Neuronal stem cell (in vitro differentiated cells): ENCODE measurements around the gene KRT71.
A peak's percentile ranks its signal among the peaks of the same experiment; 100 is the strongest.

Experiments
- DNase-seq: peaks from one replicate; pipeline ENCODE4 v3.0.0-alpha.2; 2013; ENCODE audit warnings: low spot score
- H2AFZ ChIP-seq: one replicate; pipeline ENCODE4 v1.6.1; 2013; ENCODE audit warnings: mild to moderate bottlenecking, low read length, inconsistent platforms
- H2AK5ac ChIP-seq: 2 replicates; pipeline ENCODE4 v1.6.1; 2013; ENCODE audit warnings: low read depth, mild to moderate bottlenecking, inconsistent platforms, low read length, moderate library complexity, mixed read lengths
- H2BK120ac ChIP-seq: 2 replicates; pipeline ENCODE4 v1.6.1; 2013; ENCODE audit warnings: low read depth, mild to moderate bottlenecking, inconsistent platforms, low read length, moderate library complexity, mixed read lengths
- H2BK12ac ChIP-seq: one replicate; pipeline ENCODE4 v1.6.1; 2013; ENCODE audit warnings: low read length, inconsistent platforms
- H2BK15ac ChIP-seq: 2 replicates; pipeline ENCODE4 v1.6.1; 2013; ENCODE audit warnings: mild to moderate bottlenecking, low read length, inconsistent platforms, mixed read lengths
- H2BK5ac ChIP-seq: one replicate; pipeline ENCODE4 v1.6.1; 2013; ENCODE audit warnings: inconsistent platforms, mild to moderate bottlenecking, low read length, moderate library complexity
- H3K14ac ChIP-seq: one replicate; pipeline ENCODE4 v1.6.1; 2013; ENCODE audit warnings: low read length, inconsistent platforms
- H3K18ac ChIP-seq: 2 replicates; pipeline ENCODE4 v1.6.1; 2013; ENCODE audit warnings: low read length, inconsistent platforms
- H3K23ac ChIP-seq: 2 replicates; pipeline ENCODE4 v1.6.1; 2013; ENCODE audit warnings: low read depth, mild to moderate bottlenecking, mixed read lengths, low read length, inconsistent platforms; ENCODE audit not compliant: poor library complexity
- H3K27ac ChIP-seq: replicated peaks from 3 replicates; pipeline ENCODE4 v1.5.1; 2013; ENCODE audit warnings: low read length, inconsistent platforms
- H3K27me3 ChIP-seq, 3 experiments: 2 replicates each; pipeline ENCODE4 v1.6.1; 2013; ENCODE audit warnings: low read length in 3 of 3, mild to moderate bottlenecking in 2 of 3, inconsistent platforms in 1 of 3, low read depth in 1 of 3, mixed read lengths in 1 of 3, moderate library complexity in 1 of 3; ENCODE audit not compliant: control insufficient read depth in 3 of 3, insufficient read depth in 3 of 3
- H3K36me3 ChIP-seq, 2 donors: replicated peaks in 1 of 2; 2 replicates each; pipeline ENCODE4 v1.6.1; 2013; ENCODE audit warnings: low read length in 2 of 2; ENCODE audit not compliant: control insufficient read depth in 2 of 2, insufficient read depth in 2 of 2
- H3K4ac ChIP-seq: 2 replicates; pipeline ENCODE4 v1.6.1; 2013; ENCODE audit warnings: inconsistent platforms, mild to moderate bottlenecking, low read length, moderate library complexity
- H3K4me1 ChIP-seq, 2 donors: 1 replicate in 1 of 2; 2 replicates in 1 of 2; pipeline ENCODE4 v1.6.1; 2013; ENCODE audit warnings: low read length in 2 of 2, low read depth in 1 of 2; ENCODE audit not compliant: control insufficient read depth in 2 of 2, insufficient read depth in 1 of 2
- H3K4me2 ChIP-seq: one replicate; pipeline ENCODE4 v1.6.1; 2013; ENCODE audit warnings: mild to moderate bottlenecking, low read length, inconsistent platforms; ENCODE audit not compliant: insufficient read depth, poor library complexity, severe bottlenecking
- H3K4me3 ChIP-seq, 2 donors: 2 replicates each; pipeline ENCODE4 v1.5.1; 2013; ENCODE audit warnings: low read length in 2 of 2, mild to moderate bottlenecking in 2 of 2, inconsistent platforms in 1 of 2, moderate library complexity in 1 of 2
- H3K79me1 ChIP-seq: one replicate; pipeline ENCODE4 v1.6.1; 2013; ENCODE audit warnings: low read depth, mild to moderate bottlenecking, inconsistent platforms, low read length, moderate library complexity
- H3K9ac ChIP-seq: one replicate; pipeline ENCODE4 v1.6.1; 2013; ENCODE audit warnings: mild to moderate bottlenecking, low read depth, low read length, inconsistent platforms; ENCODE audit not compliant: poor library complexity
- H3K9me3 ChIP-seq, 2 donors: replicated peaks in 1 of 2; 2 replicates each; pipeline versions ENCODE3 to v1.6.1; 2013; ENCODE audit warnings: low read length in 2 of 2, mild to moderate bottlenecking in 2 of 2, inconsistent platforms in 1 of 2, low read depth in 1 of 2, mixed read lengths in 1 of 2, moderate library complexity in 1 of 2; ENCODE audit not compliant: control insufficient read depth in 2 of 2, insufficient read depth in 1 of 2
- H4K8ac ChIP-seq: one replicate; pipeline ENCODE4 v1.6.1; 2013; ENCODE audit warnings: low read depth, mild to moderate bottlenecking, inconsistent platforms, low read length, moderate library complexity
- H4K91ac ChIP-seq: one replicate; pipeline ENCODE4 v1.6.1; 2013; ENCODE audit warnings: low read length, low read depth, mild to moderate bottlenecking, inconsistent platforms; ENCODE audit not compliant: poor library complexity
- WGBS, 2 donors: extraction: QIAGEN DNeasy Blood & Tissue Kit; methylation state at CpG; one replicate each; pipeline ENCODE4 v1.1.7; 2013; ENCODE audit warnings: missing lambda C conversion rate in 2 of 2, mixed read lengths in 1 of 2; ENCODE audit not compliant: insufficient read length in 2 of 2, insufficient replicate concordance in 1 of 2; ENCODE audit errors: extremely low coverage in 2 of 2; 5-methylcytosine and 5-hydroxymethylcytosine counted together

Gene KRT71

GRCh38 chr12:52533686-52534470 lies 19.1 kb downstream of the KRT71 start:
- no peak overlapping the region for H3K23ac ChIP-seq
- H4K8ac ChIP-seq, result no peak overlapping the region
- H3K14ac ChIP-seq, result no peak overlapping the region
- WGBS, 2 donors, result no CpG with 5 or more reads among the region's 10 CpGs
- no peak for DNase-seq
- H3K36me3 ChIP-seq, result no peaks in the 10 kb centered on the region
- H3K27ac ChIP-seq, result no peak overlapping the region
- H2BK5ac ChIP-seq, result no peak overlapping the region
- H3K18ac ChIP-seq, result peak overlapping the region; percentile 42
- no peak overlapping the region for H4K91ac ChIP-seq
- no peak overlapping the region for H2BK120ac ChIP-seq
- no peak overlapping the region for H3K4me3 ChIP-seq
- H2AFZ ChIP-seq, result no peak overlapping the region
- no peak overlapping the region for H2BK15ac ChIP-seq
- no peak overlapping the region for H3K4me2 ChIP-seq
- no peak overlapping the region for H3K4ac ChIP-seq
- no peak overlapping the region for H2AK5ac ChIP-seq
- H3K9me3 ChIP-seq, result no peaks in the 10 kb centered on the region
- H2BK12ac ChIP-seq, result no peak overlapping the region
- no peaks in the 10 kb centered on the region for H3K27me3 ChIP-seq
- H3K79me1 ChIP-seq, result no peaks in the 10 kb centered on the region
- H3K4me1 ChIP-seq, result no peaks in the 10 kb centered on the region
- no peak overlapping the region for H3K9ac ChIP-seq

GRCh38 chr12:52532636-52533035 lies 20.3 kb downstream of the KRT71 start:
- no peaks in the 10 kb centered on the region for H3K27me3 ChIP-seq
- no peak overlapping the region for H2BK12ac ChIP-seq
- no peak overlapping the region for H3K14ac ChIP-seq
- no peak overlapping the region for H3K9ac ChIP-seq
- WGBS, 2 donors, result no CpG with 5 or more reads among the region's 4 CpGs
- H3K4me3 ChIP-seq, result no peak overlapping the region
- H2BK15ac ChIP-seq, result no peak overlapping the region
- H3K27ac ChIP-seq, result no peak overlapping the region
- H3K23ac ChIP-seq, result no peak overlapping the region
- H3K9me3 ChIP-seq, result no peaks in the 10 kb centered on the region
- H2AK5ac ChIP-seq, result no peak overlapping the region
- H3K18ac ChIP-seq, result no peak overlapping the region
- no peak overlapping the region for H2AFZ ChIP-seq
- no peak overlapping the region for H2BK120ac ChIP-seq
- no peaks in the 10 kb centered on the region for H3K79me1 ChIP-seq
- H2BK5ac ChIP-seq, result no peak overlapping the region
- no peak for DNase-seq
- no peaks in the 10 kb centered on the region for H3K36me3 ChIP-seq
- no peaks in the 10 kb centered on the region for H3K4me1 ChIP-seq
- H4K91ac ChIP-seq, result no peak overlapping the region
- H4K8ac ChIP-seq, result no peak overlapping the region
- H3K4ac ChIP-seq, result no peak overlapping the region
- no peak overlapping the region for H3K4me2 ChIP-seq

GRCh38 chr12:52531566-52532300 lies 21.2 kb downstream of the KRT71 start:
- H3K79me1 ChIP-seq, result no peaks in the 10 kb centered on the region
- no peak overlapping the region for H3K4me2 ChIP-seq
- DNase-seq, result no peak
- H3K27me3 ChIP-seq, result no peaks in the 10 kb centered on the region
- H3K27ac ChIP-seq, result no peak overlapping the region
- H3K9me3 ChIP-seq, result no peaks in the 10 kb centered on the region
- no peaks in the 10 kb centered on the region for H3K36me3 ChIP-seq
- no peak overlapping the region for H2BK120ac ChIP-seq
- no peak overlapping the region for H4K8ac ChIP-seq
- H3K23ac ChIP-seq, result peak overlapping the region; percentile 13
- peak overlapping the region; percentile 56 for H3K18ac ChIP-seq
- H2BK12ac ChIP-seq, result peak overlapping the region; percentile 30
- WGBS, 2 donors, result no CpG with 5 or more reads among the region's 18 CpGs
- peak overlapping the region; percentile 42 for H3K14ac ChIP-seq
- H3K4me1 ChIP-seq, result no peaks in the 10 kb centered on the region
- no peak overlapping the region for H2AFZ ChIP-seq
- H2BK15ac ChIP-seq, result no peak overlapping the region
- peak overlapping the region; percentile 58 for H2BK5ac ChIP-seq
- peak overlapping the region in 1 of 2 donors; percentile 22 for H3K4me3 ChIP-seq
- H4K91ac ChIP-seq, result no peak overlapping the region
- H2AK5ac ChIP-seq, result peak overlapping the region; percentile 17
- no peak overlapping the region for H3K4ac ChIP-seq
- H3K9ac ChIP-seq, result peak overlapping the region; percentile 39

- Histone ChIP-seq H3K79me1 (no peaks in the 10 kb centered on the region), H3K36me3 (no peaks in the 10 kb centered on the region), H2BK15ac (no peak overlapping the region), H3K4me2 (no peak overlapping the region), H2BK5ac (no peak overlapping the region), H3K4me3 (no peak overlapping the region), H2BK12ac (no peak overlapping the region), H3K9ac (no peak overlapping the region), H3K23ac (no peak overlapping the region), H3K4ac (no peak overlapping the region), H4K91ac (no peak overlapping the region), H3K14ac (no peak overlapping the region), H2BK120ac (no peak overlapping the region), H4K8ac (no peak overlapping the region), H2AFZ (no peak overlapping the region), H2AK5ac (no peak overlapping the region), H3K4me1 (no peaks in the 10 kb centered on the region), H3K27me3 (peaks cover 0 to 3% (median 0%) of the 10 kb centered on the region in 3 experiments), H3K9me3 (no peaks in the 10 kb centered on the region), H3K27ac (no peak overlapping the region), H3K18ac (peak overlapping the region; percentile 22)
- DNase-seq, result no peak
- WGBS, 2 donors, result no CpG with 5 or more reads among the region's 2 CpGs
Measured at GRCh38 chr12:52530905-52531304, 22.0 kb downstream of the KRT71 start.
